Ovary (tissue), 3 donors: ENCODE results near the gene MICA.

Source experiments
- EP300 ChIP-seq: sonication (generic); formaldehyde crosslinking; IDR thresholded peaks from one replicate; pipeline ENCODE4 v1.6.1; 2017; ENCODE audit warnings: antibody characterized with exemption
- TF ChIP-seq, protein P1 (sequence below), 3 donors: fragments of 450-650 bp in 2 of 3; fragments of 200-600 bp in 1 of 3; IDR thresholded peaks; one replicate each; pipeline versions ENCODE4 v1.5.1 to v1.8.0; 2016 to 2022; ENCODE audit warnings: antibody characterized with exemption in 3 of 3, mild to moderate bottlenecking in 1 of 3
- donor health status: DM: no; HTN: no; CAD: no.

DNA sequence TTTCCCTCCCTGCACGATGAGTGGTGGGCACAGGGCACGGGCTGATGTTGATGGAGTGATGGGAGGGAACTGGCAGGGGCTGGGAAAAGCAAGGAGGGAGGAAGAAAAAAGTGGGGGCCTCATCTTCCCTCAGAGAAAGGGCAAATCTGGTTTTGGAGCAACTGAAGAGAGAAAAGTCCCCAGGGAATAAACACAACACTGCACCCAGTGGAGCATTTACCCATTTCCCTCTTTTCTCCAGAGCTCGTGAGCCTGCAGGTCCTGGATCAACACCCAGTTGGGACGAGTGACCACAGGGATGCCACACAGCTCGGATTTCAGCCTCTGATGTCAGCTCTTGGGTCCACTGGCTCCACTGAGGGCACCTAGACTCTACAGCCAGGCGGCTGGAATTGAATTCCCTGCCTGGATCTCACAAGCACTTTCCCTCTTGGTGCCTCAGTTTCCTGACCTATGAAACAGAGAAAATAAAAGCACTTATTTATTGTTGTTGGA, 11.4 kb downstream of the MICA start:
- TF ChIP-seq, protein P1, sequence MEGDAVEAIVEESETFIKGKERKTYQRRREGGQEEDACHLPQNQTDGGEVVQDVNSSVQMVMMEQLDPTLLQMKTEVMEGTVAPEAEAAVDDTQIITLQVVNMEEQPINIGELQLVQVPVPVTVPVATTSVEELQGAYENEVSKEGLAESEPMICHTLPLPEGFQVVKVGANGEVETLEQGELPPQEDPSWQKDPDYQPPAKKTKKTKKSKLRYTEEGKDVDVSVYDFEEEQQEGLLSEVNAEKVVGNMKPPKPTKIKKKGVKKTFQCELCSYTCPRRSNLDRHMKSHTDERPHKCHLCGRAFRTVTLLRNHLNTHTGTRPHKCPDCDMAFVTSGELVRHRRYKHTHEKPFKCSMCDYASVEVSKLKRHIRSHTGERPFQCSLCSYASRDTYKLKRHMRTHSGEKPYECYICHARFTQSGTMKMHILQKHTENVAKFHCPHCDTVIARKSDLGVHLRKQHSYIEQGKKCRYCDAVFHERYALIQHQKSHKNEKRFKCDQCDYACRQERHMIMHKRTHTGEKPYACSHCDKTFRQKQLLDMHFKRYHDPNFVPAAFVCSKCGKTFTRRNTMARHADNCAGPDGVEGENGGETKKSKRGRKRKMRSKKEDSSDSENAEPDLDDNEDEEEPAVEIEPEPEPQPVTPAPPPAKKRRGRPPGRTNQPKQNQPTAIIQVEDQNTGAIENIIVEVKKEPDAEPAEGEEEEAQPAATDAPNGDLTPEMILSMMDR (IDR thresholded peaks at IDR 0.05): no peak
- no peak for TF ChIP-seq EP300
